ENCODE results near the gene IGF1R.

The IGF1R gene

DNA sequence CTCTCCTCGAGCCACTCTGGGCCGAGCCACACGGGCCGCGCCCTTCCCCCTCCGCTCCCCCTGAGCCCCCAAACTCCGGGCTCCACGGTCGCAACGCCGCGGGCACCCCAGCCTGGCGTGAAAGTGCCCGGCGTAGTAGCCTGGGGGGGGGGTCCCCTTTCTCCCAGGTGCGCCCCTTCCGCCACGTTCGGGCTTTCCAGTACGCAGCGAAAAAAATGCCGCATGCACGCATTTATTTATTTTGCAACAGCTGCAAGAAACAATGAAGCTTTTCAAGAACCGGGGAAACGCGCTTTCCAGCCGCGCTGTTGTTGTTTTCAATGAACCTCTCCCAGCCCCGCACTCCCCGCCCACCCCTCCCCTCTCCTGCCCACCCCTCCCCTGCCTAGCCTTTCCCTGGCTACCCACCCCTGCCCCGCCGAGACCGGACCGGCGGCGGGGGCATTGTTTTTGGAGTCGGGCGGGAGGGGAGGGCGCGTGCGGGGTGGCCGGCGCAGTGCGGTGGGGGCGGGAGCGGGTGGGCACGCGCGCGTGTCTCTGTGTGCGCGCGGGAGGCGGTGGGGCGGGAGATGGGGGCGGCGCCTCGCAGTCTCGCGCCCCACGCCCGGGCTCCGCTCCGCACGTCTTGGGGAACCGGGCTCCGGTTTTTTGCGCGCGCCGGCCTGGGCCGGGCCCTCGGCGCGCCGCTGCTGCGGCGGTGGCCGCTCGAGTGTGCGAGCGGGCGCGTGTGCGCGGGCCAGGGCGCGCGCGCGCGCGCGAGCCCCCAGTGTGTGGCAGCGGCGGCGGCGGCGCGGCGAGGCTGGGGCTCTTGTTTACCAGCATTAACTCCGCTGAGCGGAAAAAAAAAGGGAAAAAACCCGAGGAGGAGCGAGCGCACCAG, at the start of gene IGF1R:
Gene IGF1R, plus strand, starts transcription at position 766 of the 880 bp plus-strand sequence. CDS start 1,043 bp downstream, outside the sequence.
- peak within 1 kb of the TSS; percentile 86 for H3K9ac ChIP-seq (ENCODE audit: low read depth, low read length)
- H3K27ac ChIP-seq (ENCODE audit: low read depth, low read length), result peak within 1 kb of the TSS; percentile 99
- peaks cover 4% of the 10 kb centered on the region; the same call in 1 of the 2 replicates for H3K27me3 ChIP-seq (ENCODE audit: control insufficient read depth, insufficient read depth, low read length)
- H3K4me1 ChIP-seq (ENCODE audit: control insufficient read depth, insufficient read depth, low read length), result peaks cover 27% of the 10 kb centered on the region
- H3K36me3 ChIP-seq (ENCODE audit: control insufficient read depth, insufficient read depth, low read length), result no peaks in the 10 kb centered on the region
- no peaks in the 10 kb centered on the region for H3K9me3 ChIP-seq (ENCODE audit: control insufficient read depth, insufficient read depth, low read length)
- H3K4me3 ChIP-seq (ENCODE audit: low read depth, low read length), result peak within 1 kb of the TSS; percentile 94

DNA sequence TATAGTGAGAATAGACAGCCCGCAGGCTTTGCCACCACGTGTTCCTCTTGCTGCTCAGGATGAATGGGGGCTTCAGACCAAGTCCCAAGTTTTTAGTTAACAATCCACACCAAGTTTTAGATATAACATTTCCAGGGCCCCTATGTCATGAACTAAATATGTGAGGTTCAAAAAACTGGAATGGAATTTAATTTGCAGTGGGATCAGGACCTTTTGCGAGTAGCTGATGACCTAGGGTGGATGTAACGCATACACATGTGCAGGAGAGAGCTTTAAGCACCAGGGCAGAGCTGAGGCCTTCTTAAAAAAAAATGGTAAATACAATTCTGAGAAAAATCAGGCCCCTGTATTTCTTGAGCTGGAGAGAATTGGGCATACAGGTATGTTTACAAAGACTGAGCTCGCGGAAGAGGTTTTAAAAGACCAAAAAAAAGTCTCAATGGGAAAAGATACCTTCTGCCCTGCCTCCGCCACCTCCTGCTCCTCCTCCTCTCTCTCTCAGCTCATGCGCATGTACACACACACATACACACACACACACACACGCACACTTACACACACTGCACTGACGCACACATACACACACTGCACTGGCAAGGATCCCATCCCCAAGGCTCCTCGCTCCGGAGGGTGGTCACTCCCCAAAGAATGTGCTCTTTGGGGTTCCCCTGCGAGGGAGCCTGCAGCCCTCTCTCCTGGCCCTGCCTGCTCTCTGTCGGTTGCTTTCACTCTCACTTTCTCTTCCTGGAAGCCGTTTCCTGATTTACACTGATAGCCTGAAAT, 48.2 kb upstream of the IGF1R start:
- Histone ChIP-seq H3K9me3 (ENCODE audit: control insufficient read depth, insufficient read depth, low read length) (peaks cover 2% of the 10 kb centered on the region; the same call in 1 of the 2 replicates), H3K27me3 (ENCODE audit: control insufficient read depth, insufficient read depth, low read length) (no peaks in the 10 kb centered on the region), H3K36me3 (ENCODE audit: control insufficient read depth, insufficient read depth, low read length) (no peaks in the 10 kb centered on the region), H3K27ac (ENCODE audit: low read depth, low read length) (peak overlapping the region; percentile 24), H3K9ac (ENCODE audit: low read depth, low read length) (no peak overlapping the region), H3K4me1 (ENCODE audit: control insufficient read depth, insufficient read depth, low read length) (peaks cover 23% of the 10 kb centered on the region), H3K4me3 (ENCODE audit: low read depth, low read length) (peak overlapping the region; percentile 22; the same call in 1 of the 2 replicates)

DNA sequence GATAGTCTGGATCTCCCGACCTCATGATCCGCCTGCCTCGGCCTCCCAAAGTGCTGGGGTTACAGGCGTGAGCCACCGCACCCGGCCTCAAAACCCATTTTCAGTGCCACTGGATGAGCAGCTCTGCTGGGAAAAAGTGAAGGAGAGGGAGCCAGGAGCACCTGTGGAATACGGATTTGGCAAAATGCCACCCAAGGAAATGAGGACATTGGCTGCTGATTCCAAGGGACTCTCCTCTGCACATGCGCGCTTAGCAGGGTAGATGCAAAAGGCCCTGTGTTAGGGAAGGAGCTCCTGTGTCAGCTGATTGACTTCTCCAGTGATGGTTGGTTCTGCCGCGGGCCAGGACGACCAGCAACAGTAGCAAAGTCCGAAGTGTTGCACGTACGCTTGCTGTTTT, 43.4 kb upstream of the IGF1R start:
- Histone ChIP-seq H3K27ac (ENCODE audit: low read depth, low read length) (no peak overlapping the region), H3K27me3 (ENCODE audit: control insufficient read depth, insufficient read depth, low read length) (no peaks in the 10 kb centered on the region), H3K36me3 (ENCODE audit: control insufficient read depth, insufficient read depth, low read length) (no peaks in the 10 kb centered on the region), H3K4me1 (ENCODE audit: control insufficient read depth, insufficient read depth, low read length) (peaks cover 17% of the 10 kb centered on the region), H3K9ac (ENCODE audit: low read depth, low read length) (no peak overlapping the region), H3K4me3 (ENCODE audit: low read depth, low read length) (no peak overlapping the region), H3K9me3 (ENCODE audit: control insufficient read depth, insufficient read depth, low read length) (peaks cover 2% of the 10 kb centered on the region; the same call in 1 of the 2 replicates)

DNA sequence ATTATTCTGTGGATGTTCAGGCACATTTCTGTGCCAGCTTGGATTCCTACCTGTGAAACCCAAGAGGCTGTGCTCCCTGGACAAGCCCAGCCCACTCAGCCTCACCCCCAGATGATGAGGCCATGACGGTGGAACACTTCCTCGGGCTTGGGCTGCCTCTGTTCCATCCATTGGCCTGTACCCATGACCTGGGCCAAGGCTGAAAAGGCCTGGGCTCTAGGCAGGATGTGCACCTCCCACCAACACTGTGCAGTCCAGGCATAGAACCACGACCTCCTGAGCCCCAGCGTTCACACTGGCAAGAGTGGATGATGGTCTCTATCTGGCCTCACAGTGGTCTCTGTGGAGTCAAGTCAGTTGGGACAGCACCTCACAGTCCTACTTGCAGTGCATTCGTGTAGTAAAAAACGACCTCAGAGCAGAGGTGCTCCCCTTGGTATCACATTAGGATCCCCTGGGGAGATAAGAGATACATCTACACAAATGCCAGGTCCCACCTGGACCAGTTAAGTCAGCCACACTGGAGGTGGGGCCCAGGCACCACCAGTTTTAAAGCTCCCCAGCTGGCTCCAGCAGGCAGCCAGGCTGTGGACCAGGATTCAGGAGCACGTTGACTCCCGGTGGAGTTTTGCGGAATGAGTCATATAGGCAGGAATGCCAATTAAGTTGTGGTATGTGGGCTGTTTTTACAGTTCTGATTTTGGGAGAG, 39.0 kb upstream of the IGF1R start:
- H3K9me3 ChIP-seq (ENCODE audit: control insufficient read depth, insufficient read depth, low read length), result no peaks in the 10 kb centered on the region
- no peak overlapping the region for H3K9ac ChIP-seq (ENCODE audit: low read depth, low read length)
- no peaks in the 10 kb centered on the region for H3K36me3 ChIP-seq (ENCODE audit: control insufficient read depth, insufficient read depth, low read length)
- no peak overlapping the region for H3K4me3 ChIP-seq (ENCODE audit: low read depth, low read length)
- H3K4me1 ChIP-seq (ENCODE audit: control insufficient read depth, insufficient read depth, low read length), result peaks cover 8% of the 10 kb centered on the region
- H3K27ac ChIP-seq (ENCODE audit: low read depth, low read length), result peak overlapping the region; percentile 27
- H3K27me3 ChIP-seq (ENCODE audit: control insufficient read depth, insufficient read depth, low read length), result no peaks in the 10 kb centered on the region

DNA sequence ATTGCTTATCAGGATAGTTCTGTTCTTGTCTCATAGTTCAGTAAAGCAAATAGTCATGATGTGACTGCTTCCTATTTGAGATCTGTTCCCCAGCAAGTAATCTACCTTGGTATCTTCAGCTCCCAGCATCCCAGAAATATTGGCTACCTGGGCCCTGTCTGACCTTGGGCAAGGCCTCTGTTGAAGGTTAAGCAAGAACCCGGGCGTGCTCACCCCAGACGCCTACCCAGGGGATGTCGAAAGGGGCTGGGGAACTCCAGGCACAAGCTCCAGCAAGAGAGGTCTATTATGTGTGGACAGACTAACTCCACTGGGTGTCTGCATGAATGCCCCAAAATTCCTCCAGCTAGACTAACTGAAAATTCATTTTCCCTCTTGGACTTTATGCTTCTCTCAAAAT, 37.3 kb upstream of the IGF1R start:
- no peak overlapping the region for H3K4me3 ChIP-seq (ENCODE audit: low read depth, low read length)

DNA sequence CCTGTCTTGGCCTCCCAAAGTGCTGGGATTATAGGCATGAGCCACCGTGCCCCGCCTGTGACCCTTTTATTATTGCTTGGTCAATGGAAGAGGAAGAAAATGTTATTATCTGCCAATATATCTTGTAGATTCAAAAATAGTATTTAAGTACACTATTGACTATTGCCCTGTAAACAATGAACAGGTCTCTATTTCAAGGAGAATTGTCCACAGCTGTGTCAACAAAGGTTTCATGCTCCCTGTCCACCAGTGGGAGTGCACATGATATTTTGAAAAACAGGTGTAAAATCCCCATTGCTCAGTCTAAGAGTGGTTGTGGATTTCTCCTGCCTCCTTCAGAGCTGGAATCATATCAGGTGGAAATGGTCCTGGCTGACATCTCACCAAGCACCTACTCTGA, 36.5 kb upstream of the IGF1R start:
- Histone ChIP-seq H3K36me3 (ENCODE audit: control insufficient read depth, insufficient read depth, low read length) (no peaks in the 10 kb centered on the region), H3K4me1 (ENCODE audit: control insufficient read depth, insufficient read depth, low read length) (peaks cover 8% of the 10 kb centered on the region), H3K9me3 (ENCODE audit: control insufficient read depth, insufficient read depth, low read length) (no peaks in the 10 kb centered on the region), H3K9ac (ENCODE audit: low read depth, low read length) (no peak overlapping the region), H3K27me3 (ENCODE audit: control insufficient read depth, insufficient read depth, low read length) (no peaks in the 10 kb centered on the region), H3K27ac (ENCODE audit: low read depth, low read length) (no peak overlapping the region), H3K4me3 (ENCODE audit: low read depth, low read length) (no peak overlapping the region)

More for the DNA sequence above, 37.3 kb upstream of the IGF1R start:
- Histone ChIP-seq H3K27me3 (ENCODE audit: control insufficient read depth, insufficient read depth, low read length) (no peaks in the 10 kb centered on the region), H3K4me1 (ENCODE audit: control insufficient read depth, insufficient read depth, low read length) (peaks cover 8% of the 10 kb centered on the region), H3K27ac (ENCODE audit: low read depth, low read length) (no peak overlapping the region), H3K9me3 (ENCODE audit: control insufficient read depth, insufficient read depth, low read length) (no peaks in the 10 kb centered on the region), H3K36me3 (ENCODE audit: control insufficient read depth, insufficient read depth, low read length) (no peaks in the 10 kb centered on the region), H3K9ac (ENCODE audit: low read depth, low read length) (no peak overlapping the region)

DNA sequence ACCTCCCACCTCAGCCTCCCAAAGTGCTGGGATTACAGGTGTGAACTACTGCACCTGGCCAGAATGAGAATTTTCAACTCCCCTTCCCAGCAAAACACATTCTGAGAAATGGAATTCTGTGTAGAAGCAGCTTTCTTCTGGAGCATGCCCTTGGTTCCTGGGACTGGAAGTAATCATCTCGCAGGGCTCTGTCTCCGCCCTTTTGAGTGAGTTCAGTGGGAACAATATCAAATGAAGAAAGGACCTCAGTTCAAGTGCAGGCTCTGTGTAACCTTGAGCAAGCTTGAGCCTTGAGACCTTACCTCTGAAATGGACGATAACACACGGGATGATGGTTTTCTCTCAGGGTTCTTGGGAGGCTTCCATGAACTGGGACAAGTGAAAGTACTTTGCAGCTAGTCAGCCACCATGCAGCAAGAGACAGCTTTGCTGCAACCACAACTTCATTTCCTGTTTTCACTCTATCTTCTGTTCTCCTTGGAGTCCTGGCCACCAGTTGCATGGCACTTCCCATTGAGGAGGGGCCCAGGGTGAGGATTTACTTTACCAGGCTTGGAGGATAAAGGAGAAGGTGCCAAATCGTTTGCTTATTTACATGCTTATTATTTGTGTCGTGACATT, 35.7 kb upstream of the IGF1R start:
- H3K27ac ChIP-seq (ENCODE audit: low read depth, low read length), result no peak overlapping the region

DNA sequence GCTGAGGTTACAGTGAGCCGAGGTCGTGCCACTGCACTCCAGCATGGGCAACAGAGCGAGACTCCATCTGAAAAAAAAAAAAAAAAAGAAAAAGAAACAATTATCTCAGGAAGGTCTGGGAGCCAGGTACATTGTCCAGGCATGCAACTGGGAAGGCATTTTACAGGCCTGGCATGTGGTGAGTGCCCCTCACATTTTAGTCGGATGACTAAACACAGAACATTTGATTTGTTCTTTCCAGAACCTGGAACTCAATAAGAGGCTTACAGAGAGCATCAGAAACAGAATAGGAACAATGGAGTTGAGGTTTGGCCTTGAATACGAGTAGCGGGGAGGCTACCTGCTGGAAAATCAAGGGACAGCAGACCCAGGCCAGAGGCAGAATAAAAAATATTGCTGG, 33.7 kb upstream of the IGF1R start:
- Histone ChIP-seq H3K27me3 (ENCODE audit: control insufficient read depth, insufficient read depth, low read length) (no peaks in the 10 kb centered on the region), H3K9ac (ENCODE audit: low read depth, low read length) (no peak overlapping the region), H3K4me3 (ENCODE audit: low read depth, low read length) (no peak overlapping the region), H3K4me1 (ENCODE audit: control insufficient read depth, insufficient read depth, low read length) (peaks cover 2% of the 10 kb centered on the region; the same call in 1 of the 2 replicates), H3K9me3 (ENCODE audit: control insufficient read depth, insufficient read depth, low read length) (no peaks in the 10 kb centered on the region), H3K27ac (ENCODE audit: low read depth, low read length) (no peak overlapping the region), H3K36me3 (ENCODE audit: control insufficient read depth, insufficient read depth, low read length) (no peaks in the 10 kb centered on the region)

More for the DNA sequence above, 35.7 kb upstream of the IGF1R start:
- no peak overlapping the region for H3K9ac ChIP-seq (ENCODE audit: low read depth, low read length)
- no peaks in the 10 kb centered on the region for H3K36me3 ChIP-seq (ENCODE audit: control insufficient read depth, insufficient read depth, low read length)
- H3K27me3 ChIP-seq (ENCODE audit: control insufficient read depth, insufficient read depth, low read length), result no peaks in the 10 kb centered on the region
- H3K4me3 ChIP-seq (ENCODE audit: low read depth, low read length), result no peak overlapping the region
- peaks cover 8% of the 10 kb centered on the region for H3K4me1 ChIP-seq (ENCODE audit: control insufficient read depth, insufficient read depth, low read length)
- no peaks in the 10 kb centered on the region for H3K9me3 ChIP-seq (ENCODE audit: control insufficient read depth, insufficient read depth, low read length)

DNA sequence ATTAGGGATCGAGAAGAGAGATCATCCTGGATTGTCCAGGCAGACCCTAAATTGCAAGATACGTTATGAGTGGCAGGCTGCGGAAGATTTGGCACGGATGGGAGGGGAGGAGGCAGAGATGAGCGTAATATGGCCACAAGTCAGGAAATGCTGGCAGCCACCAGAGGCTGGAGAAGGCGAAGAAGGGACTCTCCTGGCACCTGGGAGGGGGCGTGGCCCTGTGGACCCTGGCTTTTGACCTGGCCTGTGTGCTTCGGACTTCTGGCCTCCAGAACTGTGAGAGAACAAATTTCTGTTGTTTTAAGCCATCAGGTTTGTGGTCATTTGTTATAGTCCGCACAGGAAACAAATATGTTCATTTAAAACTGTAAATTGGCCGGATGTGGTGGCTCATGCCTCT, 31.9 kb upstream of the IGF1R start:
- H3K9me3 ChIP-seq (ENCODE audit: control insufficient read depth, insufficient read depth, low read length), result no peaks in the 10 kb centered on the region
- no peaks in the 10 kb centered on the region for H3K27me3 ChIP-seq (ENCODE audit: control insufficient read depth, insufficient read depth, low read length)
- H3K4me1 ChIP-seq (ENCODE audit: control insufficient read depth, insufficient read depth, low read length), result no peaks in the 10 kb centered on the region
- no peaks in the 10 kb centered on the region for H3K36me3 ChIP-seq (ENCODE audit: control insufficient read depth, insufficient read depth, low read length)
- no peak overlapping the region for H3K27ac ChIP-seq (ENCODE audit: low read depth, low read length)
- no peak overlapping the region for H3K9ac ChIP-seq (ENCODE audit: low read depth, low read length)
- no peak overlapping the region for H3K4me3 ChIP-seq (ENCODE audit: low read depth, low read length)

DNA sequence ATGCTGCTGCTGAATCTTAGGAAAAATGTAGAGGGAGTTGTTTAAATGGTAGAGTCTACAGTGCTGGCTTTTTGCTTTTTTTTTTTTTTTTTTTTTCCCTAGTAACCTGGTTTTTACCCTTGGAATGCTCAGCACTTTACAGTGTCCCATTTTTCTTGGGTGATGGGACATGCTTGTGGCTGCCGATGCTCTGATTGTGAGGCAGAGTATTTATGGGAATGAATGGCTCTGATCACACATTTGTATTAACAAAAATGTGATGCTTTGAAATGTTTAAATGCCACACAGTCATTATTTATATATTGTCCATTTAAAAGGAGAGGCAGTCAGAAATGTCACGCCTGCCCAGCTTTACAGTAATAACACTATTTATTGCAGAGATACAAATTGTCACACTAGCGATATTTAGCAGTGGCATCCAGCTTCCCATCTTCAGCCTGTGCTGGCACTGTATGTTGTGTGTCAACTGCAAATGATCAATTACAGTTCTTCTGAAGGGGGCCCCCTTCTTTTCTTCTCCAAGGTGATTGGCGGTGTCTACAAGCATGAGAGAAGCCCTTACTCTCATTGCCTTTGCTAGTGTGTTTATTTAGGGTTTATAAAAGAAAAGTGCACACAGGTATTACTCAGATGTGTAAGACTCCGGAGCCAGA, 30.9 kb upstream of the IGF1R start:
- no peaks in the 10 kb centered on the region for H3K4me1 ChIP-seq (ENCODE audit: control insufficient read depth, insufficient read depth, low read length)
- H3K9me3 ChIP-seq (ENCODE audit: control insufficient read depth, insufficient read depth, low read length), result no peaks in the 10 kb centered on the region
- no peaks in the 10 kb centered on the region for H3K27me3 ChIP-seq (ENCODE audit: control insufficient read depth, insufficient read depth, low read length)
- H3K36me3 ChIP-seq (ENCODE audit: control insufficient read depth, insufficient read depth, low read length), result no peaks in the 10 kb centered on the region
- H3K4me3 ChIP-seq (ENCODE audit: low read depth, low read length), result no peak overlapping the region
- H3K9ac ChIP-seq (ENCODE audit: low read depth, low read length), result no peak overlapping the region
- H3K27ac ChIP-seq (ENCODE audit: low read depth, low read length), result no peak overlapping the region
